ENCODE results near the gene ILK.

DNA sequence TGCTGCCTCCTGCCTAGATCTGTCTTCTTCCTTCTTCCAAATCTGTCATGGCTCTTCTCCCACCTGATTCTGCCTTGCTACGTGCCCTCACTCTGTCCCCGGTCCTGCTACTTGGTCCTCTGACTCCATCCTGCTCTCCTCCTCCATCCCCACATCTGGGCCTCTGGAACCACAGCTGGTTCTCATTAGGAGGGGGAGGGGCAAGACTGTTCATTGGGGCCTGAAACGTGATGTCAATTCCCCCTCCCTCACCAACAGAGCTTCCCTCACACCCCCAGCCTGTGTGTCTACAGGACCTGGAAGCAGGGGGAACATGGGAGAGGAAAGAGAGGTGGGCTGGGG lies 43.0 kb downstream of the ILK start:
- TF ChIP-seq, protein P1, sequence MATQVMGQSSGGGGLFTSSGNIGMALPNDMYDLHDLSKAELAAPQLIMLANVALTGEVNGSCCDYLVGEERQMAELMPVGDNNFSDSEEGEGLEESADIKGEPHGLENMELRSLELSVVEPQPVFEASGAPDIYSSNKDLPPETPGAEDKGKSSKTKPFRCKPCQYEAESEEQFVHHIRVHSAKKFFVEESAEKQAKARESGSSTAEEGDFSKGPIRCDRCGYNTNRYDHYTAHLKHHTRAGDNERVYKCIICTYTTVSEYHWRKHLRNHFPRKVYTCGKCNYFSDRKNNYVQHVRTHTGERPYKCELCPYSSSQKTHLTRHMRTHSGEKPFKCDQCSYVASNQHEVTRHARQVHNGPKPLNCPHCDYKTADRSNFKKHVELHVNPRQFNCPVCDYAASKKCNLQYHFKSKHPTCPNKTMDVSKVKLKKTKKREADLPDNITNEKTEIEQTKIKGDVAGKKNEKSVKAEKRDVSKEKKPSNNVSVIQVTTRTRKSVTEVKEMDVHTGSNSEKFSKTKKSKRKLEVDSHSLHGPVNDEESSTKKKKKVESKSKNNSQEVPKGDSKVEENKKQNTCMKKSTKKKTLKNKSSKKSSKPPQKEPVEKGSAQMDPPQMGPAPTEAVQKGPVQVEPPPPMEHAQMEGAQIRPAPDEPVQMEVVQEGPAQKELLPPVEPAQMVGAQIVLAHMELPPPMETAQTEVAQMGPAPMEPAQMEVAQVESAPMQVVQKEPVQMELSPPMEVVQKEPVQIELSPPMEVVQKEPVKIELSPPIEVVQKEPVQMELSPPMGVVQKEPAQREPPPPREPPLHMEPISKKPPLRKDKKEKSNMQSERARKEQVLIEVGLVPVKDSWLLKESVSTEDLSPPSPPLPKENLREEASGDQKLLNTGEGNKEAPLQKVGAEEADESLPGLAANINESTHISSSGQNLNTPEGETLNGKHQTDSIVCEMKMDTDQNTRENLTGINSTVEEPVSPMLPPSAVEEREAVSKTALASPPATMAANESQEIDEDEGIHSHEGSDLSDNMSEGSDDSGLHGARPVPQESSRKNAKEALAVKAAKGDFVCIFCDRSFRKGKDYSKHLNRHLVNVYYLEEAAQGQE (IDR thresholded peaks at IDR 0.05; ENCODE audit: insufficient replicate concordance, low read depth) = no peak
- TF ChIP-seq POLR2AphosphoS5 (IDR thresholded peaks at IDR 0.05; ENCODE audit: low read depth) = no peak
- TF ChIP-seq, protein P2, sequence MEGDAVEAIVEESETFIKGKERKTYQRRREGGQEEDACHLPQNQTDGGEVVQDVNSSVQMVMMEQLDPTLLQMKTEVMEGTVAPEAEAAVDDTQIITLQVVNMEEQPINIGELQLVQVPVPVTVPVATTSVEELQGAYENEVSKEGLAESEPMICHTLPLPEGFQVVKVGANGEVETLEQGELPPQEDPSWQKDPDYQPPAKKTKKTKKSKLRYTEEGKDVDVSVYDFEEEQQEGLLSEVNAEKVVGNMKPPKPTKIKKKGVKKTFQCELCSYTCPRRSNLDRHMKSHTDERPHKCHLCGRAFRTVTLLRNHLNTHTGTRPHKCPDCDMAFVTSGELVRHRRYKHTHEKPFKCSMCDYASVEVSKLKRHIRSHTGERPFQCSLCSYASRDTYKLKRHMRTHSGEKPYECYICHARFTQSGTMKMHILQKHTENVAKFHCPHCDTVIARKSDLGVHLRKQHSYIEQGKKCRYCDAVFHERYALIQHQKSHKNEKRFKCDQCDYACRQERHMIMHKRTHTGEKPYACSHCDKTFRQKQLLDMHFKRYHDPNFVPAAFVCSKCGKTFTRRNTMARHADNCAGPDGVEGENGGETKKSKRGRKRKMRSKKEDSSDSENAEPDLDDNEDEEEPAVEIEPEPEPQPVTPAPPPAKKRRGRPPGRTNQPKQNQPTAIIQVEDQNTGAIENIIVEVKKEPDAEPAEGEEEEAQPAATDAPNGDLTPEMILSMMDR (IDR thresholded peaks at IDR 0.05; ENCODE audit: insufficient read depth, low read length) = no peak

Data from HL-60 (cell line).